MV-4-11 (cell line): ENCODE data around the gene C18orf32.
A peak's percentile ranks its signal among the peaks of the same experiment; 100 is the strongest.
"Not testable (repeated sequence)": the region's sequence is repeated elsewhere in the genome, so short reads cannot be mapped to it uniquely, and the experiment has no call there.

Source experiments
- DNase-seq: peaks from one replicate; lab custom pipeline; 2025; lab: John Stamatoyannopoulos, UW

The C18orf32 gene

GRCh38 chr18:49500201-49500921 lies 13.3 kb upstream of the C18orf32 start:
- DNase-seq: no peak

GRCh38 chr18:49499046-49499637 lies 12.1 kb upstream of the C18orf32 start:
- no peak for DNase-seq

GRCh38 chr18:49495480-49495879 lies 8.4 kb upstream of the C18orf32 start:
- DNase-seq: no peak

GRCh38 chr18:49495076-49495475 lies 8.0 kb upstream of the C18orf32 start:
- no peak for DNase-seq

DNA sequence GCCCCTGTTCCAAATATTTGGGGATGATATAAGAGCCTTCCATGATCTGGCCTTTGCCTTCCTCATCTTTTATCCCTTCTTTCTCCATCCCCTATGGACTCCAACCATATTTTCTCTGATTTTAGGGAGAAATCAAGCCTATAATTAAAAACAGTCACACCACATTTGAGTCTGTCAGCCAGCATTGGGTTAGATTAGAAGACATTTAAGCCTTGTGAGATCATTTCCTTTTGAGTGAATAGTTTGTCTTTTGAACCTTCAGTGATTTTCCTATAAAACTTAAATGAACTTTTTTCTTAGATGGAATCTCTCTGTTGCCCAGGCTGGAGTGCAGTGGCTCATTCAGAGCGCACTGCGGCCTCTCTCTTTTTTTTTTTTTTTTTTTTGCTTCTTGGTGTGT lies 7.6 kb upstream of the C18orf32 start:
- DNase-seq: no peak

- DNase-seq: no peak
Measured at GRCh38 chr18:49492694-49493033, 5.6 kb upstream of the C18orf32 start.

DNA sequence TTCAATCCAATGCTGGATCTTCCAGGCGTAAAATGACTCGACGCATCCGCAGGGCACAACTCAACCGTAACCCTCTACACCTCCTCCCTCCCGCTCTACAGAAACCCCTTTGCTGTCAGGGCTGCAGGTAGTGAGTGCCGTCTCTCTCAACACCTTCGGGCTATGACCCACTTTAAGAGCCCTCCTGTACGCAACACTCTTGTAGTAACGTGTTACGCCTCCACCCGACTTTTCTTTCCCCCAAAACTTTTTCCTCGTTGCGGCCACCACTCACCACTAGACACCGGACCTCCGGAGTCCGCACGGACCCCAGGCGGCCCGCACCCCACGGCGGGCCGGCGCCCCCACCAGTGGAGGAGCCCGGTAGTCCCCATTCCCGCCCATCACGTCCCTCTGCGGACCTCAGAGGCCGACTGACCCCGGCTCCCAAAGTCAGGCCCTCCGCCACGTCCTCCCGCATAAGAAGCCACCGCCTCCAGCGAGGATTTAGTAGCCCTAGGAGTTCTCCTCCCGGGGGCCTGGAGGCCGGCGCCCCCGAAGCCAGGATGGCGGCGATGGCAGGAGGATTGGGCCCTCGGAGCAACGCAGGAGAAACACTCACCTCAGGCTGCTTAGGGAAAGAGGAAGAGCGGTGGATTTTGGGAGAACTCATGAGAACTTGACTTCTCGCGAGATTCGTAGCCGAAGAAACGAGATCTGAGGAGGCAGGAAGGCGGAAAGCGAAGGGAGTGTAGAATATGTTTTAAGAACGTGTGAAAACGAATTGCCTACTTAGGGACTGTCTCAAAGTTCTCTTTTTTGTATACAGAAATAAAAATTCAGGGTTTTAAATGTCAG lies 5.0 kb upstream of the C18orf32 start, which contains the start of gene RPL17:
RPL17 (minus strand) TSS at position 609 of the 837 bp plus-strand sequence.
- DNase-seq: peak; percentile 98

GRCh38 chr18:49491534-49491856 lies 4.5 kb upstream of the C18orf32 start:
- no peak for DNase-seq

GRCh38 chr18:49490246-49490762 lies 3.3 kb upstream of the C18orf32 start:
- no peak for DNase-seq

DNA sequence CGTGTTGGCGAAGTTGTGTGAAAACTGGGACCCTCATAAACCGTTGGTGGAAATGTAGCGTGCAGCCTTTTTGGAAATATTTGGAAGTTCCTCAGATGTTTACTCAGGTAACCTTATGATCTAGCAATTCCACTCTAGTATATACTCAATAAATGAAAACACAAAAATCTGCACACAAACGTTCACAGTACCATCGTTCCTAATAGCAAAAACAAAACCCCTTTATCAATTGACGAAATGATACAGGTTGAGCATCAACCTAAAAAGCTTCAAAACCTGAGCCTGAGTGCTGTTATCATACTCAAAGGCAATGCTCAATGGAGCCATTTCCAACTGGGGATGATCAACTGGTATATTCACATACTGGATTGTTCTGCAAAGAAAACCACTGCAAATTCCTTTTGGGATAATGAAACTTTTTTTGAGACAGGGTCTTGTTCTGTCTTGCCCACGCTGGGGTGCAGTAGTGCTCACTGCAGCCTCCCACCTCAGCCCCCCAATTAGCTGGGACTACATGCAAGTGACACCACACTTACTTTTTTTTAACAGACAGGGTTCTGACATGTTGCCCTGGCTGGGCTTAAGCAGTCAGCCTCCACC lies 777 bp upstream of the C18orf32 start:
- DNase-seq: no peak

GRCh38 chr18:49486606-49486952 lies 455 bp downstream of the C18orf32 start:
- no peak for DNase-seq

- DNase-seq: peak; percentile 14
Measured at GRCh38 chr18:49486134-49486533, 900 bp downstream of the C18orf32 start.

DNA sequence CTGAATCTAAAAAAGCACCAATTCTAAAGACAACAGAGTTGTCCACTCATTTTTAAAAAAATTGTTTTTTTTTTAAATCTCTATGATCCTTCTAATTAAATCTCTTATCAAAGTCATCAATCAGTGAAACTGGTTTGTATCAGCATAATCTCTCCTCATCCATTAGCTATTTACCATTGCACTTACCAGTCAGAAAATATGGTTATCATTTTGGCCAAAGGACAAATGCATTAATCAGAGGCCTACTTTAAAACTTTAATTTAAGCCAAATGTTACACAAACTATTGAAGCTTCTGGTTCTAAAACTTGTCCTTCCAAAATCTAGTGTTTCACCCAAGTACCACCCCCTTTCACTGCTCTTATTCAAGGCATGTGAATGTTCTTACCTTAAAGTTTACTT lies 3.8 kb downstream of the C18orf32 start:
- DNase-seq: no peak

- no peak for DNase-seq
Measured at GRCh38 chr18:49481907-49482306, 5.1 kb downstream of the C18orf32 start.

GRCh38 chr18:49481317-49481716 lies 5.7 kb downstream of the C18orf32 start:
- DNase-seq: peak; percentile 23

DNA sequence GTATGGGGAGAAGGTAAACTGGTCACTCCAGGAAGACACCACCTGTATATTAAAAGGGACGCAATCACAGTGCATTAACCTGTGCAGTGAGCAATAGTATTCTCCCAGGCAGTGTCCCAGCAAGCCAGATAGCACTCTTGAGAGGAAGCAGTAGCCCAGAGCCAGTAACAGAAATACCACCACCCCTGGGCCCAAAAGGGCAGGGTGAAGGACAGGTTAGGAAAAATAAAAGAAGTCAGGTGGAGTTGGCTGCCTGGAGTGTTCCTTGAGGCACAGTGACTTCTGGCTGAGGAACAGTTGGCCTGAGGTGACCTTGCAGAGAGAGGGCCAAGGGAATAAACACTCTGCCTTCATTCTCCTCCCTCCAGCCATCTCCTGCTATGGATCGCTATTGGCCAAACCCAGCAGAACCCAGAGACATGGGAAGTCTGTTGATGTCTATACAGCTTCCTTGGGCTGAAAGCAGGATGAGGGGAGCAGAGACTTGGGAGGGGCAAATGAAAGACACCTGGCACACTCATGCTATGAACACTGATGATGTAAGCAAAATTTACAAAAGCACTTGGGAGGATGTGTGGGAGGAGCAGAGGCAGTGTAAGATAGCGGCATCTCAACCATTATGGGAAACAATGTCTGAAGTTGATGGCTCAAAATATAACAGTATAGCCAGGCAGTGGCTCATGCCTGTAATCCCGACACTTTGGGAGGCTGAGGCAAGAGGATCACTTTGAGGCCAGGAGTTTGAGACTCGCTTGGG lies 7.5 kb downstream of the C18orf32 start:
- DNase-seq: no peak

GRCh38 chr18:49476664-49477411 lies 10.2 kb downstream of the C18orf32 start:
- DNase-seq: peak; percentile 98

GRCh38 chr18:49474935-49475334 lies 12.1 kb downstream of the C18orf32 start:
- DNase-seq: not testable (repeated sequence)

GRCh38 chr18:49473721-49474120 lies 13.3 kb downstream of the C18orf32 start:
- DNase-seq: no peak

- no peak for DNase-seq
Measured at GRCh38 chr18:49472459-49472858, 14.6 kb downstream of the C18orf32 start.

DNA sequence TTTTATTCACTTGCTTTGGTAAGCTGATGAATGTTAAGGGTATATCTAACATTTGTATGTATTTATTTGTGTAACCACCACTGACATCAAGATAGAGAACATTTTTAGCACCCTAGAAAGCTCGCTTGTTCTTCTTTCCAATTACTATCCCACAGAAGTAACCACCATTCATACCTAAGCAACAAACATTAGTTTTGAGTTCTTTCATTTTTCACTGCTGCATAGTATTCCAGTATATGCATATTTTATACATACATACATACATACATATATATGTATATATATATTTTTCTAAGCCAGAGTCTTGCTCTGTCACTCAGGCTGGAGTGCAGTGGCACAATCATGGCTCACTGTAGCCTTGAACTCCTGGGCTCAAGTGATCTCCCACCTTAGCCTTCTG lies 15.5 kb downstream of the C18orf32 start:
- no peak for DNase-seq
